DMS 273 (cell line): ENCODE measurements around the gene RAE1.

Experiments
- DNase-seq: peaks from one replicate; lab custom pipeline; 2025; ENCODE audit not compliant: unreplicated experiment; lab: John Stamatoyannopoulos, UW

RAE1 gene

GRCh38 chr20:57351042-57351783, at the start of gene RAE1:
RAE1 (plus strand) TSS chr20:57351255; CDS start chr20:57354039, 2,784 bp downstream.
- DNase-seq = peak; percentile 97

GRCh38 chr20:57306747-57307146, 44.3 kb upstream of the RAE1 start:
- no peak for DNase-seq

- no peak for DNase-seq
These were observed 42.4 kb upstream of the RAE1 start for GRCh38 chr20:57308451-57309271.

GRCh38 chr20:57309544-57310115, 41.4 kb upstream of the RAE1 start:
- DNase-seq = no peak

- DNase-seq = no peak
These were observed 40.1 kb upstream of the RAE1 start for GRCh38 chr20:57310821-57311514.

GRCh38 chr20:57312138-57312537, 38.9 kb upstream of the RAE1 start:
- no peak for DNase-seq

GRCh38 chr20:57313230-57313629, 37.8 kb upstream of the RAE1 start:
- no peak for DNase-seq

- no peak for DNase-seq
These were observed 37.1 kb upstream of the RAE1 start for GRCh38 chr20:57313951-57314350.

GRCh38 chr20:57315083-57315975, 35.7 kb upstream of the RAE1 start:
- DNase-seq = no peak

GRCh38 chr20:57315976-57316480, 35.0 kb upstream of the RAE1 start:
- no peak for DNase-seq

GRCh38 chr20:57316795-57317201, 34.3 kb upstream of the RAE1 start:
- no peak for DNase-seq

GRCh38 chr20:57317316-57317788, 33.7 kb upstream of the RAE1 start:
- no peak for DNase-seq

GRCh38 chr20:57317789-57318371, 33.2 kb upstream of the RAE1 start:
- no peak for DNase-seq

- no peak for DNase-seq
These were observed 31.5 kb upstream of the RAE1 start for GRCh38 chr20:57319584-57319983.

- DNase-seq = no peak
These were observed 30.7 kb upstream of the RAE1 start for GRCh38 chr20:57320358-57320757.

- no peak for DNase-seq
These were observed 29.9 kb upstream of the RAE1 start for GRCh38 chr20:57321142-57321541.

- no peak for DNase-seq
These were observed 28.6 kb upstream of the RAE1 start for GRCh38 chr20:57322476-57322875.

- peak; percentile 61 for DNase-seq
These were observed 28.0 kb upstream of the RAE1 start for GRCh38 chr20:57323034-57323433.

- DNase-seq = no peak
These were observed 25.3 kb upstream of the RAE1 start for GRCh38 chr20:57325632-57326356.
